Type B pancreatic cell (in vitro differentiated cells): Measurements from ENCODE around the gene PRKCA. TPM values are rescaled to one million over a fixed set of nuclear protein-coding genes. Genes with fewer than 3 reads are reported as not detected.

Experiments used
- DNase-seq: peaks from one replicate; pipeline ENCODE4 v3.0.0; 2021; ENCODE audit warnings: mixed read lengths; ENCODE audit not compliant: unreplicated experiment; ENCODE audit errors: extremely low spot score
- H3K27ac Mint-ChIP-seq: 2 replicates; pipeline ENCODE4 v1.8.0; 2021; ENCODE audit warnings: mild to moderate bottlenecking, mixed read lengths
- H3K27me3 Mint-ChIP-seq: 2 replicates; pipeline ENCODE4 v1.8.0; 2021; ENCODE audit warnings: mixed read lengths
- H3K36me3 Mint-ChIP-seq: 2 replicates; pipeline ENCODE4 v1.8.0; 2021; ENCODE audit warnings: mixed read lengths
- H3K4me1 Mint-ChIP-seq: one replicate; pipeline ENCODE4 v1.8.0; 2021; ENCODE audit warnings: mixed read lengths; ENCODE audit not compliant: unreplicated experiment
- H3K4me3 Mint-ChIP-seq: 2 replicates; pipeline ENCODE4 v1.8.0; 2021; ENCODE audit warnings: mild to moderate bottlenecking, mixed read lengths
- H3K9me3 Mint-ChIP-seq: 2 replicates; pipeline ENCODE4 v1.8.0; 2021; ENCODE audit warnings: mixed read lengths
- total RNA-seq: library from RNA; stranded (reverse); gene quantifications from 2 replicates; pipeline ENCODE4 v1.2.1, GENCODE V29; 2021; ENCODE audit warnings: low replicate concordance
- TF ChIP-seq, protein P1 (sequence below): fragments of 200-600 bp; sonication (generic); conservative IDR thresholded peaks from 2 replicates; pipeline ENCODE4 v1.5.0; 2021; ENCODE audit warnings: antibody characterized with exemption, mild to moderate bottlenecking

The PRKCA gene
- total RNA-seq, 1 donor from 2014 or later: 16.1 TPM

DNA sequence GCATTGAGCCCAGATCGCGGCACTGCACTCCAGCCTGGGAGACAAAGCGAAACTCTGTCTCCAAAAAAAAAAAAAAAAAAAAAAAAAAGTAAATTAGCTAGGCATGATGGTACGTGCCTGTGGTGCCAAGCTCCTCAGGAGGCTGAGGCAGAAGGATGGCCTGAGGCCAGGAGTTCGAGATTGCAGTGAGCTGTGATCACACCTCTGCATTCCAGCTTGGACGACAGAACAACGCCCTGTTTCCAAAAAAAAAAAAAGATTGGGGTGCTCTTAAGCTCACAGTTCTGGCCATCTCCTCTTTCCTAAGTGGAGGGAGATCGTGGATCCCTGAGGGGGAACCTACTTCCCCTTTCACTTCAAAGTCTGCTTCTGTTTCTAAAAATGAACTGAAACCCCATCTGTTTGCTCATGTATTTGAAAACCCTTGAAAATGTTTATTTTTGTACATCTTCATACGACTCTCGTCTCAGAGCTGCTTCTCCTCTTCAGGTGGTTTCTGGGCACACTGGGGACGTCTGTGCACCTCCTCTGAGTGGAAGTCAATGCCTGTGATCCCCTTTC lies 138.8 kb downstream of the PRKCA start:
- H3K4me3 Mint-ChIP-seq: no peak overlapping the region
- no peak for DNase-seq
- H3K4me1 Mint-ChIP-seq: peaks cover 18% of the 10 kb centered on the region
- no peaks in the 10 kb centered on the region for H3K27me3 Mint-ChIP-seq
- TF ChIP-seq, protein P1, sequence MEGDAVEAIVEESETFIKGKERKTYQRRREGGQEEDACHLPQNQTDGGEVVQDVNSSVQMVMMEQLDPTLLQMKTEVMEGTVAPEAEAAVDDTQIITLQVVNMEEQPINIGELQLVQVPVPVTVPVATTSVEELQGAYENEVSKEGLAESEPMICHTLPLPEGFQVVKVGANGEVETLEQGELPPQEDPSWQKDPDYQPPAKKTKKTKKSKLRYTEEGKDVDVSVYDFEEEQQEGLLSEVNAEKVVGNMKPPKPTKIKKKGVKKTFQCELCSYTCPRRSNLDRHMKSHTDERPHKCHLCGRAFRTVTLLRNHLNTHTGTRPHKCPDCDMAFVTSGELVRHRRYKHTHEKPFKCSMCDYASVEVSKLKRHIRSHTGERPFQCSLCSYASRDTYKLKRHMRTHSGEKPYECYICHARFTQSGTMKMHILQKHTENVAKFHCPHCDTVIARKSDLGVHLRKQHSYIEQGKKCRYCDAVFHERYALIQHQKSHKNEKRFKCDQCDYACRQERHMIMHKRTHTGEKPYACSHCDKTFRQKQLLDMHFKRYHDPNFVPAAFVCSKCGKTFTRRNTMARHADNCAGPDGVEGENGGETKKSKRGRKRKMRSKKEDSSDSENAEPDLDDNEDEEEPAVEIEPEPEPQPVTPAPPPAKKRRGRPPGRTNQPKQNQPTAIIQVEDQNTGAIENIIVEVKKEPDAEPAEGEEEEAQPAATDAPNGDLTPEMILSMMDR: no peak
- H3K36me3 Mint-ChIP-seq: no peaks in the 10 kb centered on the region
- no peak overlapping the region for H3K27ac Mint-ChIP-seq
- H3K9me3 Mint-ChIP-seq: no peaks in the 10 kb centered on the region

DNA sequence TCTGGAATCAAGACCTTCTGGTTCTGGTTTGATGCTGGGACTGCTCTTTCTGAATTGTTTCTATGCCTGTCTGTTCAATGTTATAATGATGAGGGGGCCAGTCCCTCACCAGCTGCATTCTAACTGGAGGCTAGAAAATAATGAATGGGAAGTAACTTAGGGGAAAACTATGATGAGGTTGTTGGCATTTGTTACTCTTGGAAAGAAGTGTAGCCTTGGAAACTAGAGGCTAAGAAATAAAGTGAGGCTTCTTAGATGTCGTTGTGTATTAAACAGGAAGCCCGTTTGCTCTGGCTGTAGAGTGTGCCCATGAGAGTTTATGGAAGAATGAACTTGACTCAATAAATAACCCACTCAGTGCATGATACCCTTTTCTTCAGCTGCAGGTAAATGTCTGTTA lies 140.8 kb downstream of the PRKCA start:
- Mint-ChIP-seq H3K9me3 (peaks cover 5% of the 10 kb centered on the region), H3K27me3 (no peaks in the 10 kb centered on the region), H3K27ac (no peak overlapping the region), H3K36me3 (no peaks in the 10 kb centered on the region), H3K4me3 (no peak overlapping the region), H3K4me1 (peaks cover 23% of the 10 kb centered on the region)
- TF ChIP-seq, protein P1: no peak
- no peak for DNase-seq

DNA sequence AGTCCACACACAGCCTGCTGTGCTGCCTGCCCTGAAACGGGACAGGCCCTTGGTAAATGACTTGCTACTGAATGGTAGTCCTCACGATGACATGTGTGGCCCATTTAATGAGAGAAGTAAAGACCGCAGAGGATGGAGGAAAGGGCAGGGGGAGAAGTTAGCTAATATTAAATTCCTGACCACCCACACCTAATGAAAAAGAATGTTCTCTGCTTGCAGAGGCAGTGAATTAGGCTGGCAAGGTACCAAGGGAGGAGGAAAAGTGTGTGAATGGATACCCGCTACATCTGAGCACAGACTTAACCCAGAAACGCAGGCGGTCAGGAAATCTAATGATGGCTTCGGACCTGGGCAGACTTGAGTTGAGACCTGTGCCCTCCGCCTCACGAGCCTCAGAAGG lies 141.2 kb downstream of the PRKCA start:
- Mint-ChIP-seq H3K36me3 (no peaks in the 10 kb centered on the region), H3K9me3 (peaks cover 5% of the 10 kb centered on the region), H3K27me3 (no peaks in the 10 kb centered on the region), H3K27ac (no peak overlapping the region), H3K4me1 (peaks cover 24% of the 10 kb centered on the region), H3K4me3 (no peak overlapping the region)
- TF ChIP-seq, protein P1: no peak
- no peak for DNase-seq

DNA sequence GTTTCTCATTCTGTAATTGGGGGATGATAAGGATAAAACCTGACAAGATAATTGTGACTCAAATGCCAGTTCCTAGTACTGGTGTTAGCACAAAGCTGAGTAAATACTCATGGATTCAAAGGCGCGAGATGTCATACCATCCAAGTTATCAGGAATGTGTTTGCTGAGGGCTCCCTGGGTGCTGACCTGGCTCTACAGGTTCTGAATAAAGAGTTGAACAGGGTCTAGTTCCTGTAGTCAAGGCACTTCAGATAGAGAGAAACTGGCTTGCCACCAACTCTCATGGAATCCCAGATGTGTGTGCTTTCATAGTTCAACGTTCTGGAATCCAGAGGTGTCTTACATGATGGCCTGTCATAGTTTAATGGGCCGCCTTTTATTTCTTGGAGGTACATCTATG lies 141.6 kb downstream of the PRKCA start:
- no peaks in the 10 kb centered on the region for H3K36me3 Mint-ChIP-seq
- peaks cover 24% of the 10 kb centered on the region for H3K4me1 Mint-ChIP-seq
- TF ChIP-seq, protein P1: no peak
- no peak overlapping the region for H3K4me3 Mint-ChIP-seq
- DNase-seq: no peak
- H3K27ac Mint-ChIP-seq: no peak overlapping the region
- H3K27me3 Mint-ChIP-seq: no peaks in the 10 kb centered on the region
- peaks cover 5% of the 10 kb centered on the region for H3K9me3 Mint-ChIP-seq

DNA sequence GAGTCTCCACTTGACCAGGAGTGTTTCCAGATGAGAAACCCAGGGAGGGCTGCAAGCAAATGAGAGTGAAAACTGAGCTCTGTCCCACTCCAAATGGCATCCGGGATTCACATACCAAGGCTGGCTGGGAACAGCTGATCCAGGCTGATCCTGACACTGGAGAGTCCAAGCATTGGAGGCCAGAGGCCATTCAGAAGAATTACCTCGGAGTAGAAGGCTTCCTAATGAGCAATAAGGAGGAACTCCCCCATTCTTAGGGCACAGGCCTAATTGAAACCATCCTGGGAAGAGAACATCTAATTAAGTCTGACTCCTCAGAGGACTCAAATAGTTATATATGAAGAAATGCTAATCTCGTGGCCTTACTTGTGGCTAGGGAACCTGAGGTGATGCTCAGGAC lies 142.8 kb downstream of the PRKCA start:
- H3K4me1 Mint-ChIP-seq: peaks cover 33% of the 10 kb centered on the region
- no peak overlapping the region for H3K27ac Mint-ChIP-seq
- H3K9me3 Mint-ChIP-seq: peaks cover 5% of the 10 kb centered on the region
- TF ChIP-seq, protein P1: no peak
- H3K36me3 Mint-ChIP-seq: no peaks in the 10 kb centered on the region
- DNase-seq: no peak
- no peak overlapping the region for H3K4me3 Mint-ChIP-seq
- H3K27me3 Mint-ChIP-seq: peaks cover 7% of the 10 kb centered on the region

DNA sequence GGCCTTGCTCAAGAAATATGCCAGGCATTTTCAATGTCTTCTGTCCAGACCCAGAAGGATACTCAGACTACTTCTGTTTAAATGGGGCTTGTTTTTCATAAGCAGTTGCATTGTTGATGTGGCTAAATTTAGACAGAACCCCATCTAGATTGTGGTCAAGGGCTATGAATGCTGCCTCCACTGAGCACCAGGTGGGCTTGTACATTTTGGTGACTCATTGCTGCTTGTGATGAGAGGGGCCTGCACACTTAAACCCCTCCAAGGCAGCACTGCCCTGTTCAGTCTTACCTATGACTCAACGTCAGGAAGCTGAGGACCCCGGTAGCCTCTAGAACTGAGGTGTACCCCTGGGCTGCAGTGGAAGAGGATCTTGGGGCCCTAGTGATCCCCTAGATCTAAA lies 144.0 kb downstream of the PRKCA start:
- no peak overlapping the region for H3K4me3 Mint-ChIP-seq
- peaks cover 40% of the 10 kb centered on the region for H3K4me1 Mint-ChIP-seq
- DNase-seq: no peak
- peaks cover 5% of the 10 kb centered on the region for H3K9me3 Mint-ChIP-seq
- TF ChIP-seq, protein P1: no peak
- H3K27ac Mint-ChIP-seq: no peak overlapping the region
- H3K36me3 Mint-ChIP-seq: no peaks in the 10 kb centered on the region
- peaks cover 8% of the 10 kb centered on the region for H3K27me3 Mint-ChIP-seq
